ENCODE measurements around the gene SLC36A3.

Gene SLC36A3

DNA sequence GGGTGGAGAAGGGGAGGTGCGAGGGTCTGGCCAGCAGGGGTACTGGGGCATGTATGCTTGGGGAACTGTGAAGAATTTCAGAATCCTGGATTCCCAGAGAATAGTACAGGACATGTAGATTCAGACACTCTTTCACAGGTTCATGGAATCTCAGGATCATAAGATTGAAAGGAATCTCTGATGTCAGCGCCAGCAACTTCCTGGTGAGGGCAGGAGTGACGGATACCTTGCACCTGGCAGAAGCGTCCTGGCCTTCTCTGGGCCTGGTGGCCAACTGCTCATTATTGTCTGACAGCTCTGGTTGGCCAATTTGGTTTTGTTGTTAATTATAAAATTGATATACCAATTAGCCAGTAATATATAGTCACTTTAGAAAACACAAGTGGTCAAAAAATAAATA lies 43.6 kb downstream of the SLC36A3 start:
- no peak for DNase-seq (ENCODE audit: low read depth in 1 of 2, low spot score in 1 of 2)
- Histone ChIP-seq H3K27ac (replicated peaks) (no peak overlapping the region), H3K27me3 (ENCODE audit: insufficient read depth, poor library complexity, severe bottlenecking) (no peaks in the 10 kb centered on the region), H3K4me3 (replicated peaks; ENCODE audit: insufficient read depth, low read length) (no peak overlapping the region)
- TF ChIP-seq POLR2AphosphoS5 (IDR thresholded peaks at IDR 0.05; ENCODE audit: low read depth) (no peak), GABPA (IDR thresholded peaks at IDR 0.05; ENCODE audit: low read depth) (no peak), SPI1 (IDR thresholded peaks at IDR 0.05; ENCODE audit: borderline replicate concordance, low read depth) (no peak), REST (IDR thresholded peaks at IDR 0.05; ENCODE audit: insufficient replicate concordance, low read depth) (no peak)
- TF ChIP-seq, protein P1, sequence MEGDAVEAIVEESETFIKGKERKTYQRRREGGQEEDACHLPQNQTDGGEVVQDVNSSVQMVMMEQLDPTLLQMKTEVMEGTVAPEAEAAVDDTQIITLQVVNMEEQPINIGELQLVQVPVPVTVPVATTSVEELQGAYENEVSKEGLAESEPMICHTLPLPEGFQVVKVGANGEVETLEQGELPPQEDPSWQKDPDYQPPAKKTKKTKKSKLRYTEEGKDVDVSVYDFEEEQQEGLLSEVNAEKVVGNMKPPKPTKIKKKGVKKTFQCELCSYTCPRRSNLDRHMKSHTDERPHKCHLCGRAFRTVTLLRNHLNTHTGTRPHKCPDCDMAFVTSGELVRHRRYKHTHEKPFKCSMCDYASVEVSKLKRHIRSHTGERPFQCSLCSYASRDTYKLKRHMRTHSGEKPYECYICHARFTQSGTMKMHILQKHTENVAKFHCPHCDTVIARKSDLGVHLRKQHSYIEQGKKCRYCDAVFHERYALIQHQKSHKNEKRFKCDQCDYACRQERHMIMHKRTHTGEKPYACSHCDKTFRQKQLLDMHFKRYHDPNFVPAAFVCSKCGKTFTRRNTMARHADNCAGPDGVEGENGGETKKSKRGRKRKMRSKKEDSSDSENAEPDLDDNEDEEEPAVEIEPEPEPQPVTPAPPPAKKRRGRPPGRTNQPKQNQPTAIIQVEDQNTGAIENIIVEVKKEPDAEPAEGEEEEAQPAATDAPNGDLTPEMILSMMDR (IDR thresholded peaks at IDR 0.05; ENCODE audit: insufficient read depth, low read length), result no peak

GRCh38 chr5:151258816-151259215 lies 44.8 kb downstream of the SLC36A3 start:
- DNase-seq (ENCODE audit: low read depth in 1 of 2, low spot score in 1 of 2), result no peak
- Histone ChIP-seq H3K27me3 (ENCODE audit: insufficient read depth, poor library complexity, severe bottlenecking) (no peaks in the 10 kb centered on the region), H3K27ac (replicated peaks) (no peak overlapping the region), H3K4me3 (replicated peaks; ENCODE audit: insufficient read depth, low read length) (no peak overlapping the region)
- TF ChIP-seq REST (IDR thresholded peaks at IDR 0.05; ENCODE audit: insufficient replicate concordance, low read depth), result no peak

GRCh38 chr5:151258201-151258611 lies 45.4 kb downstream of the SLC36A3 start:
- peak in 1 of 2 experiments; percentile 59 for DNase-seq (ENCODE audit: low read depth in 1 of 2, low spot score in 1 of 2)
- Histone ChIP-seq H3K4me3 (replicated peaks; ENCODE audit: insufficient read depth, low read length) (no peak overlapping the region), H3K27ac (replicated peaks) (no peak overlapping the region), H3K27me3 (ENCODE audit: insufficient read depth, poor library complexity, severe bottlenecking) (no peaks in the 10 kb centered on the region)
- TF ChIP-seq REST (IDR thresholded peaks at IDR 0.05; ENCODE audit: insufficient replicate concordance, low read depth), result no peak
- TF ChIP-seq SPI1 (IDR thresholded peaks at IDR 0.05; ENCODE audit: borderline replicate concordance, low read depth), result peak; percentile 91
- no peak for TF ChIP-seq GABPA (IDR thresholded peaks at IDR 0.05; ENCODE audit: low read depth)

- Histone ChIP-seq H3K4me3 (replicated peaks; ENCODE audit: insufficient read depth, low read length) (no peak overlapping the region), H3K27ac (replicated peaks) (no peak overlapping the region), H3K27me3 (ENCODE audit: insufficient read depth, poor library complexity, severe bottlenecking) (no peaks in the 10 kb centered on the region)
- DNase-seq (ENCODE audit: low read depth in 1 of 2, low spot score in 1 of 2), result no peak
- TF ChIP-seq POLR2AphosphoS5 (IDR thresholded peaks at IDR 0.05; ENCODE audit: low read depth) (no peak), REST (IDR thresholded peaks at IDR 0.05; ENCODE audit: insufficient replicate concordance, low read depth) (no peak), SPI1 (IDR thresholded peaks at IDR 0.05; ENCODE audit: borderline replicate concordance, low read depth) (no peak), GABPA (IDR thresholded peaks at IDR 0.05; ENCODE audit: low read depth) (no peak)
- TF ChIP-seq, protein P1 (IDR thresholded peaks at IDR 0.05; ENCODE audit: insufficient read depth, low read length), result no peak
Measured at GRCh38 chr5:151257731-151258181, 45.8 kb downstream of the SLC36A3 start.

Data from HL-60 (cell line).